Measurements from ENCODE around the gene FOSL2. TPM values are rescaled to one million over a fixed set of nuclear protein-coding genes. Genes with fewer than 3 reads are reported as not detected.
A peak's percentile ranks its signal among the peaks of the same experiment; 100 is the strongest.

FOSL2 gene
- total and polyA plus RNA-seq, 5 experiments from 2014 or later, result 0.46 to 6.5 (median 1.2) TPM

DNA sequence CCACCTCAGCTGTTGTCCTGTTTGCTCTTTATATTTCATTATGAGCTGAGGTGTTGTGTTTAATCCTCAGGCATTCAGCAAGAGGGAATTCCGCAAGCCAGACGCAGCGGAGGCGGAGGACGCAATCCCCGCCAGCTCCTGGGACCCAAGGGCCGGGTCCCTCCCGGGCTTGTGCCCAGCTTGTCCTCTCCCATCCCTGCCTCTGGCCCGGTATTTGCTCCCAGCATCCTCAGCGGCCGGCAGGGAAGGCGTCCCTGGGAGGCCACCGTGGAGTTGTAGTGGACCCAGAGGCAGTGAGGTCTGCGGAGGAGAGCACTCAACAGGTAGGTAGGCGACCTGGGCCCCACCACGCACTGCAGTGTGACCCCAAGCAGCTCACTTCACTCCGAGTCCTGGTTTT, 42.5 kb upstream of the FOSL2 start:
- H3K36me3 Mint-ChIP-seq, result no peaks in the 10 kb centered on the region
- POLR2A ChIA-PET, result no interaction called here
- H3K27ac Mint-ChIP-seq, result no peak overlapping the region
- DNase-seq (no peak), ATAC-seq (no peak)
- peaks cover 0 to 3% (median 0%) of the 10 kb centered on the region in 5 donors for H3K27me3 Mint-ChIP-seq
- H3K9me3 Mint-ChIP-seq, result no peaks in the 10 kb centered on the region
- peaks cover 12 to 31% (median 27%) of the 10 kb centered on the region in 4 donors for H3K4me1 Mint-ChIP-seq
- no peak overlapping the region for H3K4me3 Mint-ChIP-seq

DNA sequence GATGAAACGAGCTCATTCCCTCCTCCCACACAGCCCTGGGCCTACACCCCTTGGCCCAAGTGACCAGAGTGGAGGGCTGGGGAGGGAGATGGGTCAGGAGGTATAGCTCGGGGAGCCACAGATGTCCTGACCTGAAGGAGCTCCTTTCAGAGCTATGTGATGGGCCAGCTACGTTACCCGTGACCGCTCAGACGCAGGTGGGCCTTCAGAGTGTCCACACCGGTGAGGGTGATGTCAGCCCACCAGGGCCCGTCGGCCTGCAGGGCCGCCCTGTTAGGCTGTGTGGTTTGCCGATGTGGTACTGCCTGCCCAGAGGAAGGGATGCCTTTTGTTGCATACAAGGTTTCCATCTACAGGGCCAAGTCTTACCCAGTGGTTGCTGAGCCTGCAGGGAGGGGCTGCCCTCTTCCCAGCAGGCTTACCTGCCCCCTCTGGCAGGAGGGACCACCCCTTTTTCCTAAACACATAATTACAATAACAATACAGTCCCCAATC, 41.8 kb upstream of the FOSL2 start:
- Mint-ChIP-seq H3K9me3 (no peaks in the 10 kb centered on the region), H3K36me3 (no peaks in the 10 kb centered on the region), H3K27me3 (peaks cover 0 to 3% (median 0%) of the 10 kb centered on the region in 5 donors), H3K4me3 (no peak overlapping the region), H3K4me1 (peaks cover 9 to 31% (median 27%) of the 10 kb centered on the region in 4 donors), H3K27ac (no peak overlapping the region)
- DNase-seq (no peak), ATAC-seq (no peak)
- POLR2A ChIA-PET, result no interaction called here

DNA sequence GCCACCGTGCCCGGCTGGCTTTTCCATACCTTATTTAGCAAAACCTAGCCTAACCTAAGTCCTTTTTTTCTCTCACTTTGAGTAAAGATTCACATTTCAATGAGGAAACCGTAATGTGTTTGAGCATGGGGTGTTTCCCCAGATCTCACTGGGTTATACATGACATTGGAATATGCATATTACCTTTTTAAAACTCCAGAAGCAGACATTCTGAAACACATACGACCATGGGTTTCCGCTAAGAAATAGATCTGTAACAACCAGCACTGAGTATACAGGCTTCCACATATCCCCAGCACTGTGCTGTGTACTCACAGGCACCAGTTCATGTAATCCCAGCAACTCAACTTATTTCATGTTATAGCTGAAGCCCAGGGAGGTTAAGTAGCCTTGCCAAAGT, 41.0 kb upstream of the FOSL2 start:
- H3K4me3 Mint-ChIP-seq, result no peak overlapping the region
- peaks cover 9 to 29% (median 28%) of the 10 kb centered on the region in 4 donors for H3K4me1 Mint-ChIP-seq
- POLR2A ChIA-PET, result no interaction called here
- H3K27me3 Mint-ChIP-seq, result peaks cover 0 to 3% (median 0%) of the 10 kb centered on the region in 5 donors
- no peaks in the 10 kb centered on the region for H3K9me3 Mint-ChIP-seq
- ATAC-seq (no peak), DNase-seq (no peak)
- H3K27ac Mint-ChIP-seq, result no peak overlapping the region
- H3K36me3 Mint-ChIP-seq, result no peaks in the 10 kb centered on the region

DNA sequence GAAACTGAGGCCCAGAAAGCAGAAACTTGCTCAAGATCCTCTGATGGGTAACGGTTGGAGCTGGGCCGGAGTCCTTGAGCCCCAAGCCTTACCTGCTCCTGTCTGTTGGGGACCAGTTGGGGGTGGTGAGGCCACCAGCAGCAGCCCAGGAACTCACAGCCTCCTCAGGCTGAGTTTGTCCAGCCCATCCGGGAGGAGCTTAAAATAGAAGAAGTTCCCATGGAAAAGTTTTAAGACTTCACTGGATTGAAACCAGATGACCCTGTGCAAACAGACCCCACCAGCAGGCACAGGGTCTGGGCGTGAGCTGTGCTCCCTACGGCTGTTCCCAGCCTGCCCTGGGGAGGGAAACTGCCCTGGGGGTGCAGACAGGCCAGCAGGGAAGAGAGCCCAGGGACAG, 40.6 kb upstream of the FOSL2 start:
- no peak for DNase-seq
- Mint-ChIP-seq H3K27me3 (peaks cover 0 to 3% (median 0%) of the 10 kb centered on the region in 5 donors), H3K9me3 (no peaks in the 10 kb centered on the region), H3K27ac (peak overlapping the region in 1 of 10 donors; percentile 70), H3K36me3 (no peaks in the 10 kb centered on the region), H3K4me3 (no peak overlapping the region), H3K4me1 (peaks cover 9 to 26% (median 24%) of the 10 kb centered on the region in 4 donors)
- POLR2A ChIA-PET, result no interaction called here
- no peak for ATAC-seq

DNA sequence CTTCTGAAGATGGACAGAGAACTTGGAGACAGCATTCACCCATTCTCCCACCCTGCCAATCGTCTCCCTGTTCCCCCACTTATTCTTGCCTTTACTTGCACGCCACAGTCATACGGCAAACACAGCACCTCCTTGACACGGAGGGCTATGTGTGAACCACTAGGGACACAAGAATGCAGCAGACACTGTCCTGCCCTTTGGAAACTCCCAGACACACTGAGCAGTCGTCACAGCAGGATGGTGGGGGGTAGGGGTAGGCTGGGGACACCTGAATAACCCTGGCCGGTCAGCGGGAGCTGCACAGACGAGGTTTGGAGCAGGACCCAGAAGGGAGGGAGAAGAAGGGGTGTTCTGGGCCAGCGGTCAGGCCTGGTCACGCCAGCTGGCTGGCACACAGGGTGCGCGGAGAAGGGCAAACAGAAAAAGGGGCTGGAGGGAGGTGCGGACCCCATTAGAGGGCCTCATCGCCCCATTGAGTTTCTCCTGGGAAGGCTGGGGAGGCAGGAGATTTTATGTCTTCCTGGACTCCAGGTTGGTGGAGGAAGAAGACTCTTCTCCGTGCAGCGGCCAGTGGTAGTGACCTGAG, 40.0 kb upstream of the FOSL2 start:
- H3K27ac Mint-ChIP-seq, result peak overlapping the region in 1 of 10 donors; percentile 70
- DNase-seq, result no peak
- peaks cover 0 to 3% (median 0%) of the 10 kb centered on the region in 5 donors for H3K27me3 Mint-ChIP-seq
- H3K4me1 Mint-ChIP-seq, result peaks cover 6 to 20% (median 18%) of the 10 kb centered on the region in 4 donors
- H3K4me3 Mint-ChIP-seq, result no peak overlapping the region
- ATAC-seq, result no peak
- H3K36me3 Mint-ChIP-seq, result no peaks in the 10 kb centered on the region
- no peaks in the 10 kb centered on the region for H3K9me3 Mint-ChIP-seq
- POLR2A ChIA-PET, result no interaction called here

DNA sequence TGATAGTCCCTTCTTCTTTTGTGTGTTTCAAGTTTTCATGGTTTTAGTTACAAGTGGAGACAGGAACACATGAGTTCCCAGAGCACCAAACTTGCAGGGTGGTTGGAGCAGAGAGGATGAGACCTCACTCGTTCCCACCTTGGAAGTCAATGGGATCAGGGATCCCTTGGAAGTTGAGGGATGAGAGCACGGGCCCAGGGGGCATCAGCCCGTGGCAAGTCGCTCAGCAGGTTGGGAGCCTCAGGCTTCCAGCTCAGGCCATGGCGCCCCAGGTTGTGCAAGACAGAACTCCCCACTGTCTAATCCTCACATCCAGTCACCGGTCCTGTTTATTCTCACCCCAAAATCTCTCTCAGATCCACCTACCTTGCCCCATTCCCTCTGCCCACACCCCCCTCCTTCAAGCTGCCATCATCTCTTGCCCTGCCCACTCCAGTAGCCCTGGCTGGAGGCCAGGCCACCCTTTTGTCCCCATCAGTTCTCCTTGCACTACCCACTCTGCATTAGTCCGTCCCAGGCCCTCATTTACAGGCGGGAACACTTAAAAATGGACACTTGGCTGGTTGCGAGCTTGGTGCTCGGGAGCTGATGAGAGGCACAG, 37.6 kb upstream of the FOSL2 start:
- POLR2A ChIA-PET, result interaction anchor here (0.6 kb wide), 1 partner anchor 71 kb away, joined by 3 read pairs; no protein-coding TSS in a partner anchor
- DNase-seq, result no peak
- ATAC-seq, result no peak

DNA sequence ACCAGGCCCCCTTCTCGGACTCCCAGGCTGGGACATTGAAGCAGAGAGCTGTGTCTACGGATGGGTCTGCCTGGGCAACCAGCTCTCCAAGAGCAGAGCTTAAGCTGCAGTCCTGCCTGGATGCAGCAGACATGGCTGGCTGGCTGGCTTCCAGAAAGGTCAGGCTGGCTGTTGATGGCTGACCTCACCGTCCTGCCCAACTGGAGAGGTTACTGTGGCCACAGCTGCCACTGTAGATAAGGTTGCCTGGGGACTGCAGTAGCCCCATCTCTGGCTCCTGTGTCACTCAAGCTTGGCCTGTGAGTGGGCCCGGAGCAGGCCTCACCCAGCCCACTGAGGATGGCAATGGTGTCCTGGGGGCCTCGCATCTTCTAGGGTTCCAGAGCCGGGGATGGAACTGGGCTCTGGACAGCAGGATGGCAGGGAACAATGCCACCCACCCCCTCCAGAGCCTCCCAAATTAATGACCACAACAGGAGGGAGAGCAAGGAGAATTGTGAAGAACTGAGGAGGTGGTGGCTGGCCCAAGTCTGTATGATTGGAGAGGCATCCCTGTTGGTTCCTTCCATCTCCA, 37.0 kb upstream of the FOSL2 start:
- POLR2A ChIA-PET, result interaction anchor here (0.6 kb wide), 1 partner anchor 72 kb away, joined by 3 read pairs; no protein-coding TSS in a partner anchor
- no peaks in the 10 kb centered on the region for H3K36me3 Mint-ChIP-seq
- peaks cover 0 to 5% (median 0%) of the 10 kb centered on the region in 5 donors for H3K27me3 Mint-ChIP-seq
- peak overlapping the region in 5 of 10 donors; percentile 22 to 75 (median 59) for H3K27ac Mint-ChIP-seq
- H3K4me1 Mint-ChIP-seq, result peaks cover 13 to 30% (median 25%) of the 10 kb centered on the region in 4 donors
- no peaks in the 10 kb centered on the region for H3K9me3 Mint-ChIP-seq
- H3K4me3 Mint-ChIP-seq, result no peak overlapping the region
- ATAC-seq (no peak), DNase-seq (no peak)

More for the DNA sequence above, 37.6 kb upstream of the FOSL2 start:
- Mint-ChIP-seq H3K36me3 (no peaks in the 10 kb centered on the region), H3K4me1 (peaks cover 12 to 24% (median 20%) of the 10 kb centered on the region in 4 donors), H3K27me3 (peaks cover 0 to 5% (median 0%) of the 10 kb centered on the region in 5 donors), H3K4me3 (no peak overlapping the region), H3K27ac (peak overlapping the region in 3 of 10 donors; percentile 28 to 66 (median 53)), H3K9me3 (no peaks in the 10 kb centered on the region)

DNA sequence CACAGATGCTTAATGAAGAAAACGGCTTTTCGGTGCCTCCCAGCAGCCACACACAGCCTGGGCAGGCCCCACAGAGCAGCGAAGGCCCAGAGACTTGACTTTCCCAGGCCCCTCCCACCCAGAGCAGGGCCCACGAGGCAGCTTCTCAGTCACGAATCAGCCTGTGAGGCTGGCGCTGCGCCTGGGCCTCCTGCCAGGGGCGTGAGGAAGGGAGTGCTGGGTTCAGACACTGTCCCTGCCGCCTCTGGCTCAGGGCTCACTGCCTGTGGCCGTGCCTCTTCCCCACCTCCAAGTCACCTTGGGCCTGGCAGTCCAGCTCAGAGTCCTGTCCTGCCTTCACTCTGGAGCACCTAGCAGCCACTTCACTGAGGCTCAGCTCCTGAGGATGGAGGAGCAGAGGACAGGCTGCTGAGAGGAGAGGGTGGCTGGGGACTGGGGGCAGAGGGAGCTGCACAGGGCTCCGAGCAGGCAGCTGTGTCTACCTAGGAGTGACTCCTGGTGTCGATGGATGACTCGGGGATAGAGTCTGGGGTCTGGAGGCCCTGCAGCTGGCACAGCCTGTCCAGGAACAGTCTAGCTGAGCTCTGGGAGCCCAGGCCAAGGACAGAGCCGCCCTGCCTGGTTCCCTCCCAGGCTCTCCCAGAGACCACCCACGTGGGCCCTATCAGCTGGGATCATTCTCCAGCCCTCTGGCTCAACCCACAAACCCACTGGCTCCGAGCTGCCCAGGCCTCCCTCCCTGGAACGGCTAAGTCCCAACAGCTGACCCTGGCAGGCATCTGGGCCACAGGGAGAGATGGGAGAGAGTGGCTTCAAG, 36.4 kb upstream of the FOSL2 start:
- ATAC-seq (peak in 1 of 2 donors; percentile 16), DNase-seq (peak in 3 of 10 donors; percentile 21 to 37 (median 30))
- Mint-ChIP-seq H3K36me3 (no peaks in the 10 kb centered on the region), H3K4me3 (no peak overlapping the region), H3K27ac (peak overlapping the region in 5 of 10 donors; percentile 22 to 75 (median 59)), H3K27me3 (peaks cover 0 to 8% (median 0%) of the 10 kb centered on the region in 5 donors), H3K4me1 (peaks cover 13 to 37% (median 32%) of the 10 kb centered on the region in 4 donors), H3K9me3 (no peaks in the 10 kb centered on the region)
- POLR2A ChIA-PET, result interaction anchor here (0.9 kb wide), 1 partner anchor 9 kb away, joined by 3 read pairs; no protein-coding TSS in a partner anchor

DNA sequence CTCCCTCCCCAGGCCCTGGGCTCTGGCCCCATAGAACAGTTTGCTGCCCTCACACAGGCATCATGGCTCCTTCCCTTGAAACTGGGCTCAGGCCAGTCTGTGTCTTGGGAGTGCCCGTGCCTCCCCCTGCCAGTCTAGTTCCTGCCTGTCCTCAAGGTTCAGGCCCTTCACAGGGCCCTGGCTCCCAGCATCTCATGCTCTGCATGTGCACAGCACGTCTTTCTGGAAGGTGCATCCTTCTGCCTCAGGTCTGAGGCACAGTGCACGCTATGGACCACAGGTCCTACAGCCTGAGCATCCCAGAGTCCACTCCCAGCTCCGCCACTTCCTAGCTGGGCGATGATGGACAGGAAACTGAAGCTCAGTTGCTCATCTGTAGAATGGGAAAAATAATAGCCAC, 35.6 kb upstream of the FOSL2 start:
- Mint-ChIP-seq H3K4me3 (no peak overlapping the region), H3K4me1 (peaks cover 13 to 42% (median 36%) of the 10 kb centered on the region in 4 donors), H3K27me3 (peaks cover 0 to 8% (median 1%) of the 10 kb centered on the region in 5 donors), H3K36me3 (no peaks in the 10 kb centered on the region), H3K27ac (peak overlapping the region in 3 of 10 donors; percentile 21 to 58 (median 28)), H3K9me3 (no peaks in the 10 kb centered on the region)
- POLR2A ChIA-PET, result interaction anchor here (0.9 kb wide), 1 partner anchor 8 kb away, joined by 3 read pairs; no protein-coding TSS in a partner anchor
- ATAC-seq, result no peak
- DNase-seq, result no peak

DNA sequence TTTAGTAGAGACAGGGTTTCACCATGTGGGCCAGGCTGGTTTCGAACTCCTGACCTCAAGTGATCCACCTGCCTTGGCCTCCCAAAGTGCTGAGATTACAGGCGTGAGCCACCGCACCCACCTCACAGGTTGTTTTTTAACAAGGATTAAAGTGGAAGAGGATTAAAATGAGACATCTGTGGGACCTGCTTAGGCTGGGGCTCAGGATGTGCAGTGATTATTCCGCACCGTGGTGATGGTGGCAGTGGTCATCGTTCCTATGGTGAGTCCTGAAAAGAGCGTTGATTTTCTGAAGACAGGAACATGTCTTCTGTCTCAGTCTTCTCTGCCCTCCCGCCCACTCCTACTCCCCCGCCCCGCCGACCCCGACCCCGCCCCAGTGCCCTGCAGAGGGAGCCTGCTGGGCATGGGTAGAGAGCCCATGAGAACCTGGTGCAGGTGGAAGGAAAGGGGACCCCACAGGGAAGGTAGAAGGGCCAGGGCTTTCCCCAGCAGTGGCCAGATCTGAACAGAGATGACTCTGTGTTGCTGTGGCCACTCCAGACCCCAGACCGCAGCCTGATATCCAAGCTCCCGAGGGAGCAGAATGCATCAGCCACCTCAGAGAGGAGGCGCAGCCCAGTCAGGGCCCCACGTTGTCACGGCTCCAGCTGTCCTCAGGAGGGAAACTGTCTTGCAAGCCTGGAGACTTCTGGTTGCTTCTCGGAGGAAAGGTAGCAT, 34.5 kb upstream of the FOSL2 start:
- Mint-ChIP-seq H3K4me1 (peaks cover 17 to 50% (median 43%) of the 10 kb centered on the region in 4 donors), H3K4me3 (peak overlapping the region in 5 of 10 donors; percentile 26 to 89 (median 52)), H3K9me3 (no peaks in the 10 kb centered on the region), H3K27ac (peak overlapping the region in 8 of 10 donors; percentile 68 to 98 (median 94)), H3K36me3 (no peaks in the 10 kb centered on the region), H3K27me3 (peaks cover 0 to 13% (median 6%) of the 10 kb centered on the region in 5 donors)
- DNase-seq (no peak), ATAC-seq (no peak)
- POLR2A ChIA-PET, result no interaction called here

DNA sequence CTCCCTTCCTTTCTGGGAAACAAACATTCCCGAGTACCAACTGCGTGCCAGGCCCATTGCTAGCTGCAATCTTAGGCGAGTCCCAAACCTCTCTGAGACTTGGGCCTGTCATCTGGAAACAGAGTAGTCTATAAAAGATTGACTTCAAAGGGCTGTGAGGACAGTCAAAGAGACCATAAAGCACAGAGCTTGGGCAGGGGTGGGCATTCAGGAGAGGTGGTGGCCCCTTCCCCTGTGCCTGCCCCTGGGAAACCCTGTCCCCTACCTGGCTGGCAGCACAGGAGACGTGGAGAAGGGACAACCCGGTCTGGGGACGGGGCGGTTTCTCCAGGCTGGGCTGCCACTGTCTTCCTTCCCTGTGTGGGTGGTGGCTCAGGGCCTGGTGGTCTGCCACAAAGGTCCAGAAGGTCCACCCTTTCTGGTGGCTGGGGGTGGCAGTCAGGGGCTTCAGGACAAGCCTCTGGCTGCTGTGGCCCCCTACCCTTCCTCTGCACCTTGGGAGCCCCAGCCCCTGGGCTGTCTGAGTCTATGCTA, 33.9 kb upstream of the FOSL2 start:
- Mint-ChIP-seq H3K9me3 (no peaks in the 10 kb centered on the region), H3K27ac (peak overlapping the region; percentile 88 to 98 (median 95)), H3K4me3 (peak overlapping the region; percentile 65 to 92 (median 88)), H3K36me3 (no peaks in the 10 kb centered on the region), H3K27me3 (peaks cover 0 to 19% (median 6%) of the 10 kb centered on the region in 5 donors), H3K4me1 (peaks cover 19 to 50% (median 46%) of the 10 kb centered on the region in 4 donors)
- ATAC-seq (peak in 1 of 2 donors; percentile 12), DNase-seq (peak in 1 of 10 donors; percentile 35)
- POLR2A ChIA-PET, result interaction anchor here (0.6 to 1.8 kb wide), 3 partner anchors 33 to 68 kb away, joined by 3 to 7 read pairs (median 4); partner anchors contain the start of gene FOSL2
